Retina (tissue), 1 donor: ENCODE measurements around the gene AFAP1L2.
A peak's percentile ranks its signal among the peaks of the same experiment; 100 is the strongest.

Experiments
- DNase-seq: peaks from one replicate; pipeline ENCODE4 v3.0.0-alpha.2; 2016

The AFAP1L2 gene, protein sequence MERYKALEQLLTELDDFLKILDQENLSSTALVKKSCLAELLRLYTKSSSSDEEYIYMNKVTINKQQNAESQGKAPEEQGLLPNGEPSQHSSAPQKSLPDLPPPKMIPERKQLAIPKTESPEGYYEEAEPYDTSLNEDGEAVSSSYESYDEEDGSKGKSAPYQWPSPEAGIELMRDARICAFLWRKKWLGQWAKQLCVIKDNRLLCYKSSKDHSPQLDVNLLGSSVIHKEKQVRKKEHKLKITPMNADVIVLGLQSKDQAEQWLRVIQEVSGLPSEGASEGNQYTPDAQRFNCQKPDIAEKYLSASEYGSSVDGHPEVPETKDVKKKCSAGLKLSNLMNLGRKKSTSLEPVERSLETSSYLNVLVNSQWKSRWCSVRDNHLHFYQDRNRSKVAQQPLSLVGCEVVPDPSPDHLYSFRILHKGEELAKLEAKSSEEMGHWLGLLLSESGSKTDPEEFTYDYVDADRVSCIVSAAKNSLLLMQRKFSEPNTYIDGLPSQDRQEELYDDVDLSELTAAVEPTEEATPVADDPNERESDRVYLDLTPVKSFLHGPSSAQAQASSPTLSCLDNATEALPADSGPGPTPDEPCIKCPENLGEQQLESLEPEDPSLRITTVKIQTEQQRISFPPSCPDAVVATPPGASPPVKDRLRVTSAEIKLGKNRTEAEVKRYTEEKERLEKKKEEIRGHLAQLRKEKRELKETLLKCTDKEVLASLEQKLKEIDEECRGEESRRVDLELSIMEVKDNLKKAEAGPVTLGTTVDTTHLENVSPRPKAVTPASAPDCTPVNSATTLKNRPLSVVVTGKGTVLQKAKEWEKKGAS

DNA sequence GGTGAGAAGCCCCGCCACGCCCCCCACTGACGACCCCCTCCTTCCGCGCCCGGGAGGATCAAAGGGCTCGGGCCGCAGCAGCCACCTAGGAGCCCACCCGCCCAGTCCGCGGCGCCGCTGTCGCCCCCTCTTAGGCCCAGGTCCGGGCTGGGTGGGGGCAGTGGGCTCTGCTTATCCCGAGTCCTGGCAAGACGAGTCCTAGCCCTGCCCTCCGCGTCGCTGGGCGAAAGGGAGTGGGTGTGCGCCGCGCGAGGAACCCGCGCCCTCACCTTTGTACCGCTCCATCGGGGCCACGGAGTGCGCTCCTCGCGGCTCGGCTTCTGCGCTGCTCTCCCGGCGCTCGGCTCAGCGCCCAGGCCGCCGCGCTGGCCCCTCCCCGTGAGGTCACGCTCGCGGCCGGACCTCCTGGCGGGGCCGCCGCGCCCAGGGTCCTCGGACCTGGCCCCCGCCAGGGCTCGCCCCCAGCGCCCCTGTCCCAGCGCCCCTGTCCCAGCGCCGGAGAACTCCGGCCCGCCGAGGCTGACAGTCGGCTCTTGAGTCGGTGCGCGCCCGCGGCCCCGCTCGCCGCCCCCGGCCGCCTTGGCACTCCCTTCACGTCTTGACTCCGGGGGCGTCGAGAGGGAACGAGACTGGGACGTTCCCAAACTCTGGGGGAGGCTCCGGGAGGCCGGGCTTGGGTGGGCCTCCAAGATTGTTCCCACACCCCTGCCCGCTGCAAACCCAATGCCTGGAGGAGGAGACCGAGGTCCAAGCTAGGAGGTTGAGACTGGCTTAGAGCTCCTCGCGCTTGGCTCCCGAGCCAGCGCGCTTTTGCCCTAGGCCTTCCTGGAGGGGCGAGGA, at the start of gene AFAP1L2:
TSS of gene AFAP1L2 (minus strand) at position 332 of the 840 bp plus-strand sequence. CDS start at position 285, 47 bp downstream.
- peak; percentile 55 for DNase-seq

DNA sequence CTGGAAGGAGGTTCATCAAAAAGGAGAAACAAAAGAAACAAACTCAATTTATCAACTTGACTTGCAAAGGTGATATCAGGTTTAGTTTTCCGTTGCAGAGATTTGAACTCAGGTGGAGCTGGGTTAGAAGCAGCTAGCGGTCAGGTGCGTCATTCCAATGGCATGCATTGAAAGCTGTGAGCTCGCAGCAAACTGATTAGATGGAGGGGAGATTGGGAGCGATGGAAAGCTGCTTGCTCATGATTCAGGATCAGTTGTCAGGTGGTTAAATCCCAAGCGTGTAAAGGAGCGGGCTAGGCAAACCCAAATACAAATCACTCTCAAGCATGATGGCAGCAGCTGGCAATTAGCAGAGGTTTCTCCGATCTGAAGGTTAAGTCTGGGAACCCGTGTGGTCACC, 49.3 kb upstream of the AFAP1L2 start:
- no peak for DNase-seq

DNA sequence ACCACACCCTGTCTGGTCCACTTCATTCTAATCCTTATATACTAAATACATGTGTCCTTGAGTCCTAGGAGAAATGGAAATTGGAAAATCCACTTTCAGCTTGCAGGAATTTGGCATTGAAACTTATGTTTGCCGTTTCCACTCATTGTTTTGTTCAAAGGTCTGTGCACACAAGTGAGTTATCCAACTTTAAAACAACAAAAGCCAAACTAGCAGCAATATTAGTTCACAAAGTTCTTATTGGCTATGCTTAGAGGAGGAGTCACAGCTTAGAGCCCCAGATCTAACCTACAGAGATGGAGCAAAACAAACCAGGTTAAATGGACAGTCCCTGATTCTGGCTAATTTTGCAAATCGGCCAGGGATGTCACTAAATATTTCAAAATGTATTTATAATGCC, 44.6 kb upstream of the AFAP1L2 start:
- no peak for DNase-seq

DNA sequence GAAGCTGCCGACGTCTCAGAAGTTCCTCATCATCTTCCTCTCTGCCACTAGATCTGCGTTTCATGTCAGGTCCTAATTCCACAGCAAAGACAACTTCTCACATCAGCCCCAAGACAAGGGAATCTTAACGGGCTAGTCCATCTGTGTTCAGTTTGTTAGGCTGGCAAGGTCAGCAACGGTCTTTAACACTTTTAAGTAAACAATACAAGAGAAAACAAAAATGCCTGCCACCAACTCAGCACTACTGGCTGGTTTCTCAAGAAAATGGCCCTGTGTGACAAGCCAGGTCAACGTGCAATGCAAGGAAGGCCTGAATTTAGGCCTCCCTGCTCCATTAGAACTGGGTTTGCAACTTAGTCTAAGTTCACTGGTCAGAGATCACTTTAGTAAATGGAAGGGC, 41.0 kb upstream of the AFAP1L2 start:
- DNase-seq: no peak

DNA sequence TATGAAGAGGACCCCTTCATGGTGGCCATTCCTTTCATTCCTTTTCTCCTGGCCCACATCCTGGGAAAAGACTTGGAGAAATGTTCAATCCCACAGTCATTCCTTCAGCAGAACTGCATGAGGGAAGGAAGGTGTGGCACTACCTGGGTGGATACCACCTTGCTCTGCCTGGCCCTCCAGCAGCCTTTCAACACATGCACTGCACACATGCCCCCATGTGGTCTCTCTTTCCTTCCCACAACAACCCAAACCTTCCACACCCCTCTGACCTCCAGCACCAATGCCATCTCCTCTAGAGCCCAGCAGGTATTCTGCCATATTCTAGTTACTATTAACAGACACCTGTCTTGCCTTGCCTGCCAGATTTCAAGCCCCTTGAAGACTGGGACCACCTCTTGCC, 40.5 kb upstream of the AFAP1L2 start:
- no peak for DNase-seq

DNA sequence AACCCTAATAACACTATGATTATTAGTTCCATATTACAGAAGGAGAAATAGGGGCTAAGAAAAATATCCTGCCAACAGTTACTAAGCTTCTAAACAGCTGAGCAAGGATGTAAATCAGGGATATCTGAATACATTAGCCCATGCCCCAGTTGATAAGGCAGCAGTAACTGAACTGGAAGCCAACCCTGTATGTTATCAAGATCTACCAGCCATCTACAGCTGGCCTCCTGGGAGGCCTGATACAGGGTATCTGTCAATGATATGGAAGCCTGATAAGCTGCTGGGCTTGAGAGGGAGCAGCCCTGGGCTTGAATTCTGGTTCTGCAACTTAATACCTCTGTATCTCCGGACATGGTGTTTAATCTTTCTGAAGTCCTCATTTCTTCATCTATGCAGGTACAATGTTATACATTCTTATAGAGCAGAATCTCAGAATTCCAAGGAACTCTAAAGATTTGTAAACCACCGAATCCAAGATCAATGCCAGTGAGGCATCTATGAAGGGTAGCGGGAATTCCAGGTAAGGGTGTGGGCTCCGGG, 37.9 kb upstream of the AFAP1L2 start:
- DNase-seq: no peak

DNA sequence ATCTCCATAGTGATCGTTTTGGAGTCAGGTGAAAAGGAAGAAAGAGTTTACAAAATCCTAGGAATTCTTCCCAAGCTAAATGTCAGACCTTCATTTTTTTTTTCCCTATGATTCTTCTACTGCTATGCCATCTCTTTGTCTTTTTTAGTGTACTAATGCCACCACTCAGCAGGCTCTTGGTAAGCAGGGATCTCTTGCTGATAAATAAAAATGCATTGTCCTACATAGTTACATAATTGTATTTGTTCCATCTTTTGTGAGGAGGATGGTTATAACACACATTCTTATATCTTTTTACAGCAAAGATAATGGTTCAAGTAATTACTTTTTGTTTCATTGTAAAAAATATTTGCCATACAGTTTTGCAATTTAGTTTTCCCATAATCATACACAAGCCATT, 36.8 kb upstream of the AFAP1L2 start:
- no peak for DNase-seq

DNA sequence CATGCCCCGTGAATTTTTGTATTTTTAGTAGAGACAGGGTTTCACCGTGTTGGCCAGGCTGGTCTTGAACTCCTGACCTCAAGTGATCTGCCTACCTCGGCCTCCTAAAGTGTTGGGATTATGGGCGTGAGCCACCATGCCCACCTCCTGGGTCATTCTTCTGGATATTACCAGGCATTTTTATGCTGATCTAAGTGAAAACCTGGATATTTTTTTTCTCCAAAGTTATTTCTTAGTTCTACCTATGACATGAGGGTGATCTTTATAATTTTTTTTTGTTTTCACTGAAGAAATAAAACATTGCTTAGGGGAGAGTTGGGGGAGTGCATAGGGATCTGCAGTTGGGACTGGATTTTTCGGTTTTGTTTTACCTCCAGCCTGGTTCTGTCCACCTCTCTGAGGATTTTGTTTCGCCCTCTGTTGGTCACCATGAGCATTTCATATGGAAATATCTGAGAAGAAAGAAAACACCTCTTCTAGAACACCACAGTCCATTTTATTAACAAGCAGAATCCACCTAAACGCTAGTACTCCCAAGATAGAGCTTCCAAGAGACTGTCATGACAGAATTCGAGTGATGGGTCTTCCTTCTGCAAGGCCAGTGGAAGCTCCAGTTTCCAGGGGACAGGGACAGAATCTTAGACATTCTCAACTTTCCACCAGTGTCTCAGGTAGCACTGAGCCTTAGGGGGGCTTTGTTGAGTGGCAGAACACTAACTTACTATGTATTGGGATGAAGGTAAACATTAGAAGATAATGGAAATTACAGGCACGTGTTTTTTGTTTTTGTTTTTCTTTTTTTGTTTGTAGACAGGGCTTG, 33.4 kb upstream of the AFAP1L2 start:
- no peak for DNase-seq

DNA sequence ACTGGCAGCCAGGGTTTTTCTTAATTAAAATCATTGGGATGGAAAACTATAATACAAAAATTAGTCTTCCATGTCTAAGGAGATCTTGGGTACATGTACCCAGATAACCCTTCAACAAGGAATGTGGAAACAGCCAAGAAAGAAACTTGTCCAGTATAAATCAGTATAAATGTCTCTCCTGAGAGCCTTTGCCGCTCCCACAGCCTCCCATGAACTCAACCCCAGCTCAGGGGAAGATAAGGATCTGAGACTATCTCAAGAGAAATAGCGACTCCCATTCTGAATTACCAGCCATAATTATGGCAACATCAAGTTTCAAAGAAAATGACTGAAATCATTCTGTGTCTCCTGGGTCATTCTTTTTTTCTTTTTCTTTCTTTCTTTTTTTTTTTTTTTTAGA, 32.6 kb upstream of the AFAP1L2 start:
- DNase-seq: no peak

DNA sequence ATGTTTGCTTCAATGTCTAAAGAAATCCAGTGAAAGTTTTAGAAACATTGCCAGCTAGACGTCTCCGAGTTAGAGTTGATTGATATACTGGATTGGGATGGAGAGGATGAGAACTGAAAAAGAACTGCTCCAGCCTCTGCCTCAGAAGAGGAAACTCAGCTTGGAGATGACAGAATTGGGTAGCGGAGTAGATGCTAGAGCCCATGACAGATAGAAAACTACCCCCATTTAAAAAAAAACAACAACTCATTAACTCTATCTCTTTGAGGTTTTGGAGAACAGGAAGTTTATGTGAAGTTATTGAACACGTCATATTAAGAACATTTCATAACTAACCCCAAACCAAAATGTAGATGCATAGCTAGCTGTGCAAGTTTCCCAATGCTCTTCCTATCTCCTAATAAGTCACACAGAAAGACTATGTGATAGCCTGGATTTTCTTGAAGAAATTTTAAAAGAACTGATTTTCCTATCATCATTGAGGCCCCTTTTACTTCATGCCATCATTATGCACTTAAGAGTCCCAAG, 28.3 kb upstream of the AFAP1L2 start:
- DNase-seq: no peak

DNA sequence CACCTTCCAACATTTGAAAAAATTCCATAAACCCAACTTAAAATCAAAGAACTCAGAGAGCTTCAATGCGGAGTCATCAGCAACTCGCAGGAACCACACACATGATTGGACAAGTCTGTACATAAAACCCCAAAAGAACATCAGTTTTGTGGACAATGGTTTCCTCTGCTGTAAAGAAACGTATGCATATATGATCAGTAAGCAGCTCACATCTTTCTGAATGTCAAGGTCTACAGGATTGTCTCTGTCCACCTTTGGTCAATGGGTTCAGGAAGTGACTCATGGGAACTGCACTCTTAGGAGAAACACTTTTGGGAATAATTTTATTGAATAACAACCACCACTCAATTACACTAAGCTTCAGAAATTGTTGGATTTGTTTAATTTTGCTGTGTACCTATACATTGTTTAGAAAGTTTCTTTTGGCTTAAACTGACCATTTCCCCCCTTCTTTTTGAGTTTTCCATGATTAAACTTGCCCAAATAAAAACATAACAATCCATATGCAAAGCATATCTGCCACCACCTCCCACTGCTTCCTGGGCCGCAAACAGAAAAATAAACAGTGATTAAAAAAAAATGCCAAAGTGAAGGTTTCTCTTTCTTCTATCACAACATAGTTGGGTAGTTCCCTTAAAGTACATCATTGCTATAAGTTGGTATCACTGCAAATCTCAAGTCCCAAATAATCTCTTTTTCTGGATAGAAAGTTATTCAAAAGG, 27.3 kb upstream of the AFAP1L2 start:
- no peak for DNase-seq

DNA sequence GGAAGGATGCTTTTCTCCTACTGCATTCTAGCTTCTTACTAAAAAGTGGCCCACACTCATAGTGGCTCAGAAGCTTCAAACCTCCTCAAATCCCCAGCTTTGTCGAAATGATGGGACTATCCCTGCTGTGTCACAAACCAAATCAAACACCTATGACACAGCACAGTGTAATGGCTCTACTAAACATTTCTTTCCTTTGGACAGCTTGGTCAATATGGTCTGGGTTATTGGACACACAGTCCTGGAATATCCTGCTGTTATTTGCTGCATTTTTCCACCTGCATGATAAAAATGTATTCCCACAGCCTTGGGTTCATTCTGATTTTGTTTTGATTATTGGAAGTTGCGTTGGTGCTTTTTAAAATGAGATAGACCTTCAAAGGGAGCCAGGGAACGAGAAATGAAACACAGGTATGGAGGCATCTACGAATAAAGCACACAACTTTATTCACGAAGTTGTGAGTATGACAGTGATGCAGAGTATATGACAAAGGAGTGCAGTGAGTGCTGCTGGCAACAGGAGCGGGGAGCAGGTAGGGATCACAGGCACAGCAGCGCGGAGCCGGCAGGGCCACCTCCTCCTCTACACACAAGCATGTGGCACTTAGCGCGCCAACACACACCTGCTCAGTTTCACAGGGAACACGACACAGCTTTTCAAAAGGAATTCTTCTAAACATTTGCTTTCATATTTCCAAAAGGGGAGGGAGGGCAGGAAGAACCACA, 26.5 kb upstream of the AFAP1L2 start:
- no peak for DNase-seq

DNA sequence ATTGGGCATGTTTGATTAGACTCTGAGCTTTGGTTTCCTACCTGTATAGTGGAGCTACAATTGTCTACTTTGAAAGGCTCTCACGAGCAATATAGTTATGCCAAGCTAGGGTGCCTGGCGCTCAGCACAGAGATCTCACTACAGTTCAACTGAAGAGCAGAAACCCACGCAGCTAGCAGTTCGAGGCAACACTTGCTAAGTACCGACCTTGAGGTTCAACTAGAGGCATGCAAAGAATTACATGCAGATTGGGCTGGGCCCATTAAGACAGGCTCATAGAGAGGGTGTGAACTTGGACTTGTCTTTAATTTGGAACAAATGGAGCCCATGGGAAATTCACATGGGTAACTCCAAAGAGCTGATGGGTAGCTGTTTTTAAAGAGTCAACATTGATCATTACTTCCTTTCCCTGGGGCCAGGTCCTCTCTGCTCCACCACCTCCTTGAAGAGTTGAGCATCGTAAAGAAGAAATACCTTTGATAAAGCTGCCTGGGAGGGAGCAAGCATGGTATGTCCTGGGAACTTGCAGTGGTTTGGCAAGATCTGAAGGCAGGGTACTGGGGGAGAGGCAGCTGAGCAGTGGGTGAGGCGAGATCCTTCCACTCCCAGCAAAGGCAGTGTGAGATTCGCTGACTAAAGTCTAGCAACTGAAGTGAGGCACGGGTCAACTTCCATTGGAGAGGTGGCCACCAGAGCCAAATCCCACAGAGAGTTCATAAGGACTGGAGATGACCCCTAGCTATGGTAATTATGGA, 25.5 kb upstream of the AFAP1L2 start:
- DNase-seq: no peak

DNA sequence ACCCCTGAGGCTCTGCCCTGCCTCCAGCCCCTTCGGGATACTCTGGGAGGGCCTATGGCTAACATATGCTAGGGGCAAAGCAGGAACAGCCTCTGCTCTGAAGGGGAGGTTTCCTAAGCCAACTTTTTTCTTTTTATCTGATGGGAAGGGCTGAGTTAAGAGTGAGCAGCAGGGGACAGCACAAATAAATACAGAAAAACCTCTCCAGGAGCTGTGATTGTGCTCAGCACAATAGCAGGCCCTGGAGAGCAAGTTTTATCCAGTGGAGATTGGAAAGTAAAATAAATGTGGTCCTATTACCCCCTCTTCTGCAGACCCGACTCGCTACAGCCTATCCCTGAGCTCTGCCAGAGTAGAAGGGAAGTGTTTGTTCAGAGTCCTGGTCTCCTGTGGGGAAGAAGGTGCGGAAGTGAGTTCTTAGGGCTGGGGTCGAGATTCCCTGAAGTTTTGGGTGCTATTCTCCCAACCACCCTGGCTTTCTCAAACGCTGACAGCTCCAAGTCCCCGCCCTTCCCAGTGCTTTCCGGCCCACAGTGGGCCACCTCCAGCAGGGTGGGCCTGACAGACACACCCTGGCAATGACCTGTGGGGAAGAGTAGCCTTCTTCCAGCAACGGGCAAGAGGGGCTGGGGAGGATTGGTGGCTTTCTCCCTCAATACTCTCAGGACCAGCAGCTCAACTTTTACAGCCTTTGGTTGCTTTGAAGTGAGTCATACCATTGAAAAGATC, 23.0 kb upstream of the AFAP1L2 start:
- no peak for DNase-seq

DNA sequence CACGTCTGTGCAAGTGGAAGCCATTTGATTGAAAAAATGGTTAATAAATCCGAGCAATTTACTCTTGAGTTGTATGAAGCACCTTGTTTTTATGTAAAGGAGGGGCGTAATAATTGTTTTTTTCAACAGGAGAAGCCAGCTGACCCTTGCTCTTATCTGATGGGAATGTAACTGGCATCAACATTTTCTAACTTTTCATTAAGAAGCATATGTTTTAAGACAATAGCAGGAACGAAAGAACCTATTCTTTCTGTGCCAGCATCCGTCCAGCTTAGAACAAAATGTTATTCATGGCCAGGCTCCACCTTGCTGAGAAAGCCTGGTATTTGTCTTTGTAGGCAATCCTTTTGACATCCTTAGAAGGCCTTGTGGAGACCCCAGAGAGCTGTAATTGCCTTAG, 22.2 kb upstream of the AFAP1L2 start:
- DNase-seq: no peak

DNA sequence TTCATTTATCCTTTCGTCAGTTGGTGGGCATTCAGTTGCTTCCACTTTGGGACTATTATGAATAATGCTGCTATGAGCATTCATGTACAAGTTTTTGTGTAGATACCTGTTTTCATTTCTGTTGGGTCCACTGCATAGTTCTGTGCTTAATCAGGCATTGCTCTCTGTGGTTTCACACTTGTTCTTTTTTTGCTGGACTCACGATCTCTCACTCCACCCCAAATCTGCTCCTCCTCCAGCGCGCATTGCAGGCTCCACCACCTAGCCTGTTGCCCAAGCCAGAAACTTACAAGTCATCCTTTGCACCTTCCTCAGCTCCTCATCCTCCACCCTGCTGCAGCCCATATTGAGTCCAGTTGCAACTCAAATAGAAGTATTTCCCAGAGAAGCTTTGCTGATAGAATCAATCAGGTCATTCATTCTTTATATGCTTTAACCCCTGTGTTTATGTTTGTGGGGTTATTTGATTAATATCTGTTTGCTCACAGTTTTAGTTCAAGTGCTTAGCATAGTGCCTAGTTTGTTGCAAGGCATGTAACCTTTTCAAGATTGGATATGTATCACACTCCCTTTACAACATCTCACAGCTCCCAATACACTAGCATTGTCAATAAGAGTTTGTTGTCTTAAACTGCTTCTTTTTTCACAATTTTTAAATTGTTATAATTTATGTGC, 16.6 kb upstream of the AFAP1L2 start:
- DNase-seq: no peak

DNA sequence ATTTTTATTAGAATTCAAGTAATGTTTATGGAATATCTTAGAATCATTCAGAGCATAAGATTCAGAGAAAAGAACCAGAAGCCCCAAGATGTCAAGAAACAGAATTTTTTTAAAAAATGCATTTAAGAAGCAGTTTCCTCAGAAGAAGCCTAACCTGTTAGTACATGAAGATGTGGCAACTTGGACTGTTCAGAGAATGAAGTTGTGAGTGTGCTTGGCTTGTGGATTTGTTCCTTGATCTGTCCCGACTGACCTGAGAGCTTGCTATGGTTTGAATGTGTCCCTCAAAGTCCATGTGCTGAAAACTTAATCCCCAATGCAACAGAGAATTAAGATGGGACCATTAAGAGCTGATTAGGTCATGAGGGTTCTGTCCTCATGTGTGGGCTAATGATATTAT, 13.8 kb upstream of the AFAP1L2 start:
- DNase-seq: no peak
